SK-N-SH treated with all-trans-retinoic acid at 6 μM for 48 hours (cell line): ENCODE data around the gene ATP2B1.

Experiments used
- ISL1 ChIP-seq: fragments of 250-450 bp; sonication (Bioruptor Pico); IDR thresholded peaks from 2 replicates; pipeline ENCODE4 v2.1.2; 2022; ENCODE audit warnings: mild to moderate bottlenecking, moderate library complexity
- PATZ1 ChIP-seq: fragments of 250-450 bp; sonication (Bioruptor Pico); IDR thresholded peaks from 2 replicates; pipeline ENCODE4 v1.8.0; 2020; ENCODE audit warnings: mild to moderate bottlenecking, moderate library complexity, borderline replicate concordance
- PPARA ChIP-seq: fragments of 250-450 bp; sonication (Bioruptor Pico); IDR thresholded peaks from 2 replicates; pipeline ENCODE4 v1.5.0; 2020; ENCODE audit warnings: mild to moderate bottlenecking, borderline replicate concordance
- SNAI2 ChIP-seq: fragments of 250-450 bp; sonication (Bioruptor Pico); IDR thresholded peaks from 2 replicates; pipeline ENCODE4 v1.5.0; 2020; ENCODE audit warnings: mild to moderate bottlenecking, moderate library complexity
- TCF4 ChIP-seq: fragments of 250-450 bp; sonication (Bioruptor Pico); IDR thresholded peaks from 2 replicates; pipeline ENCODE4 v1.8.0; 2021; ENCODE audit warnings: mild to moderate bottlenecking, moderate library complexity, borderline replicate concordance
- TSHZ2 ChIP-seq: fragments of 250-450 bp; sonication (Bioruptor Pico); IDR thresholded peaks from 2 replicates; pipeline ENCODE4 v1.5.0; 2020; ENCODE audit warnings: mild to moderate bottlenecking, moderate library complexity
- ZFP3 ChIP-seq: fragments of 250-450 bp; sonication (Bioruptor Pico); IDR thresholded peaks from 2 replicates; pipeline ENCODE4 v1.5.0; 2020; ENCODE audit warnings: mild to moderate bottlenecking, moderate library complexity
- ZFP30 ChIP-seq: fragments of 450-650 bp; formaldehyde crosslinking; IDR thresholded peaks from 2 replicates; pipeline ENCODE4 v1.5.0; 2022; ENCODE audit warnings: mild to moderate bottlenecking, moderate library complexity
- ZNF70 ChIP-seq: fragments of 450-650 bp; formaldehyde crosslinking; IDR thresholded peaks from 2 replicates; pipeline ENCODE4 v1.5.0; 2020; ENCODE audit warnings: mild to moderate bottlenecking, moderate library complexity
- ZNF8 ChIP-seq: fragments of 450-650 bp; formaldehyde crosslinking; IDR thresholded peaks from 2 replicates; pipeline ENCODE4 v1.5.0; 2020; ENCODE audit warnings: mild to moderate bottlenecking, moderate library complexity

- TF ChIP-seq PPARA: no peak
- no peak for TF ChIP-seq ZFP3 (CRISPR knock-in tag)
- TF ChIP-seq ISL1 (CRISPR knock-in tag): no peak
- no peak for TF ChIP-seq PATZ1 (CRISPR knock-in tag)
- no peak for TF ChIP-seq TSHZ2 (CRISPR knock-in tag)
- TF ChIP-seq ZNF70 (CRISPR knock-in tag): no peak
- no peak for TF ChIP-seq ZNF8 (CRISPR knock-in tag)
- TF ChIP-seq SNAI2 (CRISPR knock-in tag): no peak
- no peak for TF ChIP-seq TCF4 (CRISPR knock-in tag)
- no peak for TF ChIP-seq ZFP30 (CRISPR knock-in tag)
Observed at GRCh38 chr12:89539426-89540223, 169.0 kb downstream of the ATP2B1 start.
